Heart right ventricle (tissue), 16 donors: Measurements from ENCODE around the gene USP12. TPM values are rescaled to one million over a fixed set of nuclear protein-coding genes. Genes with fewer than 3 reads are reported as not detected.
A peak's percentile ranks its signal among the peaks of the same experiment; 100 is the strongest.
"Not testable (repeated sequence)": the region's sequence is repeated elsewhere in the genome, so short reads cannot be mapped to it uniquely, and the experiment has no call there.

Experiments used
- ATAC-seq, 8 donors: fragments of 200-7000 bp; cut with Tn5 transposase; one replicate each; pipeline ENCODE4 v1.9.1; 2020; ENCODE audit warnings: mild to moderate bottlenecking in 8 of 8, moderate library complexity in 8 of 8, moderate number of reproducible peaks in 1 of 8
- DNase-seq, 2 donors: peaks; one replicate each; pipeline ENCODE4 v3.0.0-alpha.2; 2020
- H3K27ac ChIP-seq, 10 donors: fragments of 200-600 bp; sonication (generic) in 2 of 10; one replicate each; pipeline versions ENCODE4 v1.5.0 to v1.8.0; 2020 to 2022; ENCODE audit warnings: mild to moderate bottlenecking in 3 of 10
- H3K27me3 ChIP-seq, 7 donors: fragments of 200-600 bp; one replicate each; pipeline ENCODE4 v1.8.0; 2021 to 2022; ENCODE audit warnings: mild to moderate bottlenecking in 2 of 7
- H3K36me3 ChIP-seq, 9 donors: fragments of 200-600 bp; sonication (generic) in 1 of 9; one replicate each; pipeline versions ENCODE4 v1.5.0 to v1.8.0; 2020 to 2022; ENCODE audit warnings: mild to moderate bottlenecking in 2 of 9
- H3K4me1 ChIP-seq, 9 donors: fragments of 200-600 bp; sonication (generic) in 1 of 9; one replicate each; pipeline versions ENCODE4 v1.5.0 to v1.8.0; 2020 to 2022; ENCODE audit warnings: mild to moderate bottlenecking in 4 of 9
- H3K4me3 ChIP-seq, 10 donors: fragments of 200-600 bp; sonication (generic) in 2 of 10; one replicate each; pipeline versions ENCODE4 v1.5.0 to v1.8.0; 2020 to 2022; ENCODE audit warnings: mild to moderate bottlenecking in 7 of 10, moderate library complexity in 2 of 10
- H3K9me3 ChIP-seq, 11 donors: fragments of 200-600 bp in 10 of 11; sonication (generic) in 2 of 11; one replicate each; pipeline versions ENCODE4 v1.5.0 to v1.8.0; 2013 to 2022; ENCODE audit warnings: mild to moderate bottlenecking in 2 of 11, control low read depth in 1 of 11, moderate library complexity in 1 of 11
- WGBS, 2 donors: extraction: QIAGEN DNeasy Blood & Tissue Kit; methylation state at CpG; one replicate each; pipeline ENCODE4 v1.1.7; 2013; ENCODE audit warnings: inconsistent platforms in 1 of 2; 5-methylcytosine and 5-hydroxymethylcytosine counted together
- intact Hi-C, 10 donors: fragments of 100-400 bp; cut with DNase I; formaldehyde crosslinking; loops; one replicate each; pipeline versions ENCODE4 v1.11.1 to v1.14.2; 2022
- polyA plus RNA-seq, 2 donors: library from polyadenylated mRNA; stranded (reverse); fragments of 200-250 nt; gene quantifications; one replicate each; pipeline ENCODE4 v1.2.3, GENCODE V29; 2013
- total RNA-seq, 10 donors: library from RNA; stranded (reverse); fragmentation: NEBNext Ultra II Directional in 3 of 10; extraction: Animal tissue kit (Norgen Biotek cat#: 25700) in 3 of 10; gene quantifications; one replicate each; pipeline versions ENCODE4 v1.2.1 to v1.2.4, GENCODE V29; 2021 to 2023
- TF ChIP-seq, protein P1 (sequence below), 9 donors: fragments of 200-600 bp; sonication (generic) in 2 of 9; IDR thresholded peaks; one replicate each; pipeline versions ENCODE4 v1.5.0 to v1.8.0; 2021 to 2022; ENCODE audit warnings: antibody characterized with exemption in 9 of 9, mild to moderate bottlenecking in 5 of 9, moderate library complexity in 1 of 9
- donor health status: Arrhythmogenic right ventricular cardiomyopathy.
- donor health status: ischemic (EF 13 %, LVEDD 7.1; RV severe dilation, severe dysfunction).
- donor health status: healthy with polysubstance abuse.
- donor health status: DM: no; HTN: yes; CAD: no.
- donor health status: DM: no; HTN: no; CAD: no.
- donor health status: ischemic (EF 25% LVEDD 6.9; RV normal size, moderate dysfunction).
- donor health status: ischemic (EF 25% LVEDD 5.7; RV mildly dilated, moderate dysfunction).
- donor health status: healthy.
- donor health status: DM: yes; HTN: yes; CAD: no.
- donor health status: Ischemic cardiomyopathy.
- donor health status: ischemic (EF 35%, LVEDD 5.7; RV mildly dilated, moderate dysfunction).
- donor health status: nonischemic (EF 11% LVEDD 7.7; RV severe dilation, severe dysfunction).
- donor health status: DM: yes; HTN: yes; CAD: no.
- donor health status: PGD.
- donor health status: ischemic (EF 29% LVEDD 5.4; RV normal size, mild dysfunction).
- donor health status: nonischemic (EF 23%, LVEDD 6.1; RV moderate dilation, normal function).

Gene USP12
- total and polyA plus RNA-seq, 12 donors, result 4.3 to 22.9 (median 19.0) TPM

DNA sequence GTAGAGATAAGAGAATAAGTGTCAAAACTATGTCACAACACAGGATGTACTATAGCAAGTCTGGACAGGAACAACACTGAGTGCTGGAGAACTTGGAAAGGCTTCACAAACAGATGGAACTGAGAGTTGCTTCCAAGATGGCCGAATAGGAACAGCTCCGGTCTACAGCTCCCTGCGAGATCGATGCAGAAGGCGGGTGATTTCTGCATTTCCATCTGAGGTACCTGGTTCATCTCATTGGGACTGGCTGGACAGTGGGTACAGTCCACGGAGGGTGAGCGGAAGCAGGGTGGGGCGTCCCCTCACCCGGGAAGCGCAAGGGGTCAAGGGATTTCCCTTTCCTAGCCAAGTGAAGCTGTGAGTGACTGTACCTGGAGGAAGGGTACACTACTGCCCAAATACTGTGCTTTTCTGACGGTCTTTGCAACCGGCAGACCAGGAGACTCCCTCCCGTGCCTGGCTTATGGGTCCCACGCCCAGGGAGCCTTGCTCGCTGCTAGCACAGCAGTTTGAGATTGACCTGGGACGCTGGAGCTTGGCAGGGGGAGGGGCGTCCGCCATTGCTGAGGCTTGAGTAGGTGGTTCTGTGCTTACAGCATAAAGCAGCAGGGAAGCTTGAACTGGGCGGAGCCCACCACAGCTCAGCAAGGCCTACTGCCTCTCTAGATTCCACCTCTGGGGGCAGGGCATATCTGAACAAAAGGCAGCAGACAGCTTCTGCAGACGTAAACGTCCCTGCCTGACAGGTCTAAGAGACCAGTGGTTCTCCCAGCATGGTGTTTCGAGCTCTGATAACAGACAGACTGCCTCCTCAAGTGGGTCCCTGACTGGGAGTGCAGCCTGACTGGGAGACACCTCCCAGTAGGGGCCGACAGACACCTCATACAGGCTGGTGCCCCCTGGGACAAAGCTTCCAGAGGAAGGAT is 46.0 kb downstream of the USP12 start:
- H3K4me3 ChIP-seq, result no peak overlapping the region
- DNase-seq (no peak), ATAC-seq (peak in 2 of 8 donors; percentile 31 to 67)
- H3K36me3 ChIP-seq, result peaks cover 0 to 5% (median 0%) of the 10 kb centered on the region in 9 donors
- intact Hi-C loops, result no loop called here
- H3K4me1 ChIP-seq, result peaks cover 0 to 52% (median 34%) of the 10 kb centered on the region in 9 donors
- no peaks in the 10 kb centered on the region for H3K27me3 ChIP-seq
- peaks cover 0 to 39% (median 4%) of the 10 kb centered on the region in 11 donors for H3K9me3 ChIP-seq
- H3K27ac ChIP-seq, result no peak overlapping the region
- TF ChIP-seq, protein P1, sequence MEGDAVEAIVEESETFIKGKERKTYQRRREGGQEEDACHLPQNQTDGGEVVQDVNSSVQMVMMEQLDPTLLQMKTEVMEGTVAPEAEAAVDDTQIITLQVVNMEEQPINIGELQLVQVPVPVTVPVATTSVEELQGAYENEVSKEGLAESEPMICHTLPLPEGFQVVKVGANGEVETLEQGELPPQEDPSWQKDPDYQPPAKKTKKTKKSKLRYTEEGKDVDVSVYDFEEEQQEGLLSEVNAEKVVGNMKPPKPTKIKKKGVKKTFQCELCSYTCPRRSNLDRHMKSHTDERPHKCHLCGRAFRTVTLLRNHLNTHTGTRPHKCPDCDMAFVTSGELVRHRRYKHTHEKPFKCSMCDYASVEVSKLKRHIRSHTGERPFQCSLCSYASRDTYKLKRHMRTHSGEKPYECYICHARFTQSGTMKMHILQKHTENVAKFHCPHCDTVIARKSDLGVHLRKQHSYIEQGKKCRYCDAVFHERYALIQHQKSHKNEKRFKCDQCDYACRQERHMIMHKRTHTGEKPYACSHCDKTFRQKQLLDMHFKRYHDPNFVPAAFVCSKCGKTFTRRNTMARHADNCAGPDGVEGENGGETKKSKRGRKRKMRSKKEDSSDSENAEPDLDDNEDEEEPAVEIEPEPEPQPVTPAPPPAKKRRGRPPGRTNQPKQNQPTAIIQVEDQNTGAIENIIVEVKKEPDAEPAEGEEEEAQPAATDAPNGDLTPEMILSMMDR (IDR thresholded peaks at IDR 0.05), result peak in 3 of 9 donors; percentile 10 to 12 (median 10)
- 89% methylated on average over 23 of the region's 23 CpGs for WGBS, 2 donors

DNA sequence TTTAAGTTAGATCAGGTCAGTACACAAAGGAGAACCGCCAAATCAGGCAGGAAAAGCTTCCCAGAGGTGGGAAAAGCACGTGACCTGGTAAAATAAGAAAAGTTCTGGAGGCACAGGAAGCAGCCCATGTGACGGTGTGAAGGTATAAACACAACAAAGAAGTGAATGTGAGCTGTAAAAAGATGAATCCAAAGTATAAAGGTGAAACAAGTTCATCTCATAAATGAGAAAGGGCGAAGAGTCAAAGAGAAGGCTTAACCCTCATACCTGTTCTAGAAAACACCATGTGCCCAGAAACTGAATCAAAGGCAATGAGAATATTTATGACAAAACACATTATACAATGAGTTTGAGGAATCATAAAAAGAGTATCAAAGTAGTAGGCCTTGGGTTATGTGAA is 47.0 kb downstream of the USP12 start:
- Histone ChIP-seq H3K9me3 (peaks cover 0 to 29% (median 4%) of the 10 kb centered on the region in 11 donors), H3K27me3 (no peaks in the 10 kb centered on the region), H3K4me1 (peaks cover 0 to 53% (median 36%) of the 10 kb centered on the region in 9 donors), H3K36me3 (peaks cover 0 to 5% (median 0%) of the 10 kb centered on the region in 9 donors), H3K27ac (no peak overlapping the region), H3K4me3 (no peak overlapping the region)
- intact Hi-C loops, result no loop called here
- DNase-seq, result no peak
- ATAC-seq, result no peak
- WGBS, 2 donors, result 77 to 82% methylated on average over 4 of the region's 4 CpGs
- TF ChIP-seq, protein P1 (IDR thresholded peaks at IDR 0.05), result no peak

DNA sequence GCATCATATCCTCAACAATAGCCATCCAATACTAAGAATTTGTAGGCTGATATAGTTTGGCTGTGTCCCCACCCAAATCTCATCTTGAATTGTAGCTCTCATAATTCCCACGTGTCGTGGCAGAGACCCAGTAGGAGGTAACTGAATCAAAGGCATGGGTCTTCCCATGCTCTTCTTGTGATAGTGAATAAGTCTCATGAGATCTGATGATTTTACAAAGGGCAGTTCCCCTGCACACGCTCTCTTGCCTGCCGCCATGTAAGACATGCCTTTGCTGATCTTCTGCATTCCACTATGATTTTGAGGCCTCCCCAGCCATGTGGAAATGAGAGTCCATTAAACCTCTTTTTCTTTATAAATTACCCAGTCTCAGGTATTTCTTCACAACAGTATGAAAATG is 48.2 kb downstream of the USP12 start:
- H3K27me3 ChIP-seq, DNase-seq, intact Hi-C loops, H3K27ac ChIP-seq, H3K36me3 ChIP-seq, H3K4me3 ChIP-seq, ATAC-seq: not testable (repeated sequence)
- WGBS, 2 donors, result 97 to 99% methylated on average over 4 of the region's 4 CpGs
- peaks cover 0 to 62% (median 36%) of the 10 kb centered on the region in 9 donors for H3K4me1 ChIP-seq
- peaks cover 0 to 29% (median 4%) of the 10 kb centered on the region in 11 donors for H3K9me3 ChIP-seq

DNA sequence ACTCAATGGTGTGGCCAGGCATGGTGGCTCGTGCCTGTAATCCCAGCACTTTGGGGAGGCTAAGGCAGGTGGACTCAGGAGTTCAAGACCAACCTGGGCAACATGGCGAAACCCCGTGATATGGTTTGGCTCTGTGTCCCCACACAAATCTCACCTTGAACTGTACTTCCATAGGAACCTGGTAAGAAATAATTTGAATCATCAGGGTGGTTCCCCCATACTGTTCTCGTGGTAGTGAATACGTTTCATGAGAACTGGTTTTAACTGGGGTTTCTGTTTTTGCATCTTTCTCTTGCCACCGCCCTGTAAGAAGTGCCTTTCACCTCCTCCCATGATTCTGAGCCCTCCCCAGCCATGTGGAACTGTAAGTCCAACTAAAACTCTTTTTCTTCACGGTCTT is 49.6 kb downstream of the USP12 start:
- Histone ChIP-seq H3K27me3 (no peaks in the 10 kb centered on the region), H3K4me3 (no peak overlapping the region), H3K27ac (no peak overlapping the region), H3K36me3 (peaks cover 0 to 5% (median 0%) of the 10 kb centered on the region in 9 donors), H3K4me1 (peaks cover 0 to 65% (median 36%) of the 10 kb centered on the region in 9 donors), H3K9me3 (peaks cover 0 to 29% (median 4%) of the 10 kb centered on the region in 11 donors)
- DNase-seq (no peak), ATAC-seq (no peak)
- TF ChIP-seq, protein P1 (IDR thresholded peaks at IDR 0.05), result no peak
- intact Hi-C loops, result no loop called here
- 99% methylated on average over 7 of the region's 7 CpGs for WGBS, 2 donors
